Thyroid gland (tissue), 4 donors: ENCODE data around the gene DOCK9. TPM values are rescaled to one million over a fixed set of nuclear protein-coding genes. Genes with fewer than 3 reads are reported as not detected.
A peak's percentile ranks its signal among the peaks of the same experiment; 100 is the strongest.

Experiments
- DNase-seq, 2 donors: peaks; one replicate each; pipeline ENCODE4 v3.0.0-alpha.2; 2019
- H3K27ac ChIP-seq, 3 donors: fragments of 200-600 bp; sonication (generic); 1 replicate in 2 of 3; 2 replicates in 1 of 3; pipeline ENCODE4 v1.5.1; 2016 to 2019; ENCODE audit warnings: mild to moderate bottlenecking in 1 of 3, moderate library complexity in 1 of 3
- H3K27me3 ChIP-seq: fragments of 200-600 bp; sonication (generic); one replicate; pipeline ENCODE4 v1.5.1; 2019
- H3K36me3 ChIP-seq, 2 donors: fragments of 200-600 bp; sonication (generic); one replicate each; pipeline ENCODE4 v1.5.1; 2016 to 2019
- H3K4me1 ChIP-seq, 2 donors: fragments of 200-600 bp; sonication (generic); one replicate each; pipeline ENCODE4 v1.5.1; 2017 to 2019
- H3K4me3 ChIP-seq, 3 donors: fragments of 200-600 bp; sonication (generic); replicated peaks in 1 of 3; 1 replicate in 2 of 3; 2 replicates in 1 of 3; pipeline ENCODE4 v1.5.1; 2016; ENCODE audit warnings: mild to moderate bottlenecking in 1 of 3
- H3K9me3 ChIP-seq: fragments of 200-600 bp; sonication (generic); one replicate; pipeline ENCODE4 v1.5.1; 2017
- CTCF ChIP-seq, 6 experiments: fragments of 200-600 bp in 3 of 6; fragments of 450-650 bp in 3 of 6; sonication (generic) in 3 of 6; IDR thresholded peaks; one replicate each; pipeline ENCODE4 v1.5.1; 2016 to 2019; ENCODE audit warnings: antibody characterized with exemption in 6 of 6, mild to moderate bottlenecking in 2 of 6, inconsistent platforms in 1 of 6, moderate library complexity in 1 of 6
- POLR2A ChIP-seq, 2 donors: fragments of 450-650 bp; IDR thresholded peaks; one replicate each; pipeline ENCODE4 v1.6.1; 2017; ENCODE audit warnings: antibody characterized with exemption in 2 of 2, mild to moderate bottlenecking in 2 of 2, moderate library complexity in 1 of 2
- WGBS, 2 donors: methylation state at CpG; one replicate each; pipeline ENCODE4 v1.1.5; 2017; 5-methylcytosine and 5-hydroxymethylcytosine counted together
- intact Hi-C: fragments of 100-400 bp; cut with DNase I; formaldehyde crosslinking; loops from one replicate; pipeline ENCODE4 v1.15.1; 2023
- total RNA-seq, 4 donors: library from RNA; depleted of rRNA; stranded (reverse); fragments of >200 nt; gene quantifications; one replicate each; pipeline ENCODE4 v1.2.3, GENCODE V29; 2016

Gene DOCK9
- total RNA-seq, 4 donors from 2014 or later: 126 to 240 (median 160) TPM

- H3K4me1 ChIP-seq: peaks cover 6 to 26% of the 10 kb centered on the region in 2 donors
- WGBS, 2 donors: 76 to 84% methylated on average over 7 of the region's 7 CpGs
- no peaks in the 10 kb centered on the region for H3K9me3 ChIP-seq
- H3K27me3 ChIP-seq: no peaks in the 10 kb centered on the region
- TF ChIP-seq CTCF (IDR thresholded peaks at IDR 0.05): no peak
- no peak for TF ChIP-seq POLR2A (IDR thresholded peaks at IDR 0.05)
- no peak for DNase-seq
- intact Hi-C loops: no loop called here
- H3K4me3 ChIP-seq: no peak overlapping the region
- no peaks in the 10 kb centered on the region for H3K36me3 ChIP-seq
- H3K27ac ChIP-seq: no peak overlapping the region
Observed at GRCh38 chr13:98992355-98992754, 14.5 kb upstream of the DOCK9 start.

- TF ChIP-seq POLR2A (IDR thresholded peaks at IDR 0.05): no peak
- TF ChIP-seq CTCF (IDR thresholded peaks at IDR 0.05): no peak
- Histone ChIP-seq H3K36me3 (no peaks in the 10 kb centered on the region), H3K9me3 (no peaks in the 10 kb centered on the region), H3K27ac (no peak overlapping the region), H3K27me3 (no peaks in the 10 kb centered on the region), H3K4me1 (peaks cover 0 to 26% of the 10 kb centered on the region in 2 donors), H3K4me3 (no peak overlapping the region)
- intact Hi-C loops: no loop called here
- 96 to 99% methylated on average over 3 of the region's 3 CpGs for WGBS, 2 donors
- no peak for DNase-seq
Observed at GRCh38 chr13:98990701-98991100, 12.8 kb upstream of the DOCK9 start.

- intact Hi-C loops: no loop called here
Observed at GRCh38 chr13:98989469-98990235, 11.8 kb upstream of the DOCK9 start.

GRCh38 chr13:98988780-98989179 is 10.9 kb upstream of the DOCK9 start:
- Histone ChIP-seq H3K27me3 (no peaks in the 10 kb centered on the region), H3K4me1 (peaks cover 9 to 43% of the 10 kb centered on the region in 2 donors), H3K9me3 (no peaks in the 10 kb centered on the region), H3K4me3 (no peak overlapping the region), H3K36me3 (no peaks in the 10 kb centered on the region), H3K27ac (peak overlapping the region; percentile 52 to 76 (median 73))
- 57 to 62% methylated on average over 6 of the region's 6 CpGs for WGBS, 2 donors
- no peak for DNase-seq
- TF ChIP-seq CTCF (IDR thresholded peaks at IDR 0.05) (no peak), POLR2A (IDR thresholded peaks at IDR 0.05) (no peak)
- intact Hi-C loops: no loop called here

More at GRCh38 chr13:98989469-98990235, 11.8 kb upstream of the DOCK9 start:
- 88 to 89% methylated on average over 4 of the region's 4 CpGs for WGBS, 2 donors
- TF ChIP-seq POLR2A (IDR thresholded peaks at IDR 0.05): no peak
- TF ChIP-seq CTCF (IDR thresholded peaks at IDR 0.05): no peak
- H3K27me3 ChIP-seq: no peaks in the 10 kb centered on the region
- no peak overlapping the region for H3K4me3 ChIP-seq
- H3K27ac ChIP-seq: no peak overlapping the region
- H3K4me1 ChIP-seq: peaks cover 4 to 35% of the 10 kb centered on the region in 2 donors
- DNase-seq: no peak
- no peaks in the 10 kb centered on the region for H3K9me3 ChIP-seq
- no peaks in the 10 kb centered on the region for H3K36me3 ChIP-seq

- TF ChIP-seq CTCF (IDR thresholded peaks at IDR 0.05) (no peak), POLR2A (IDR thresholded peaks at IDR 0.05) (peak; percentile 33 to 83)
Observed at GRCh38 chr13:98988277-98988676, 10.4 kb upstream of the DOCK9 start.

More at GRCh38 chr13:98988277-98988676, 10.4 kb upstream of the DOCK9 start:
- peak overlapping the region; percentile 71 to 76 (median 73) for H3K27ac ChIP-seq
- peak overlapping the region in 1 of 3 donors; percentile 10 for H3K4me3 ChIP-seq
- no peaks in the 10 kb centered on the region for H3K36me3 ChIP-seq
- 33 to 34% methylated on average over 5 of the region's 5 CpGs for WGBS, 2 donors
- peaks cover 9 to 41% of the 10 kb centered on the region in 2 donors for H3K4me1 ChIP-seq
- intact Hi-C loops: no loop called here
- DNase-seq: peak; percentile 64 to 69
- H3K9me3 ChIP-seq: no peaks in the 10 kb centered on the region
- no peaks in the 10 kb centered on the region for H3K27me3 ChIP-seq
